WTC11 (cell line): Measurements from ENCODE around the gene CD164. TPM values are rescaled to one million over a fixed set of nuclear protein-coding genes. Genes with fewer than 3 reads are reported as not detected.

Experiments
- ATAC-seq: fragments of 200-7000 bp; cut with Tn5 transposase; 2 replicates; pipeline ENCODE4 v1.10.0; 2021; ENCODE audit warnings: mild to moderate bottlenecking, moderate library complexity
- CTCF ChIA-PET: fragments of 300-600 bp; sonication (Branson Sonifier 250); formaldehyde crosslinking; loops from one replicate; lab custom pipeline; 2021; ENCODE audit warnings: antibody characterized with exemption; lab: Charles Lee
- POLR2A ChIA-PET: fragments of 350-600 bp; sonication (Branson Sonifier 250); formaldehyde crosslinking; loops from one replicate; lab custom pipeline; 2021; ENCODE audit warnings: antibody characterized with exemption; lab: Charles Lee
- DNase-seq: peaks from one replicate; pipeline ENCODE4 v3.0.0; 2021; ENCODE audit warnings: low spot score
- H3K27ac Mint-ChIP-seq: 2 replicates; pipeline ENCODE4 v1.8.0; 2021; ENCODE audit warnings: mixed read lengths
- H3K27me3 Mint-ChIP-seq: 2 replicates; pipeline ENCODE4 v1.8.0; 2021; ENCODE audit warnings: low read depth, mild to moderate bottlenecking, moderate library complexity, mixed read lengths
- H3K36me3 Mint-ChIP-seq: 2 replicates; pipeline ENCODE4 v1.8.0; 2021; ENCODE audit warnings: mixed read lengths
- H3K4me1 Mint-ChIP-seq: 2 replicates; pipeline ENCODE4 v1.8.0; 2022; ENCODE audit warnings: mixed read lengths
- H3K4me3 Mint-ChIP-seq: 2 replicates; pipeline ENCODE4 v1.8.0; 2021; ENCODE audit warnings: mild to moderate bottlenecking, moderate library complexity, mixed read lengths
- H3K9me3 Mint-ChIP-seq: 2 replicates; pipeline ENCODE4 v1.8.0; 2021; ENCODE audit warnings: mixed read lengths
- AR ChIP-seq: fragments of 250-450 bp; sonication (Bioruptor Pico); IDR thresholded peaks from 2 replicates; pipeline ENCODE4 v1.9.0; 2021; ENCODE audit warnings: mild to moderate bottlenecking
- ARID4B ChIP-seq: sonication (generic); formaldehyde crosslinking; IDR thresholded peaks from 2 replicates; pipeline ENCODE4 v1.8.0; 2023; ENCODE audit warnings: missing genetic modification reagents, mild to moderate bottlenecking, borderline replicate concordance
- E2F4 ChIP-seq: sonication (generic); formaldehyde crosslinking; IDR thresholded peaks from 2 replicates; pipeline ENCODE4 v1.8.1; 2022; ENCODE audit warnings: low read depth, mild to moderate bottlenecking, moderate library complexity, missing genetic modification reagents, borderline replicate concordance
- ELF4 ChIP-seq: sonication (generic); formaldehyde crosslinking; IDR thresholded peaks from 2 replicates; pipeline ENCODE4 v1.8.1; 2022; ENCODE audit warnings: low read depth, mild to moderate bottlenecking, moderate library complexity, missing genetic modification reagents
- FOXJ3 ChIP-seq: sonication (generic); formaldehyde crosslinking; IDR thresholded peaks from 2 replicates; pipeline ENCODE4 v1.9.0; 2021; ENCODE audit warnings: missing genetic modification reagents, mild to moderate bottlenecking, borderline replicate concordance
- GRHL2 ChIP-seq: fragments of 250-450 bp; sonication (Bioruptor Pico); IDR thresholded peaks from 2 replicates; pipeline ENCODE4 v1.8.0; 2022; ENCODE audit warnings: mild to moderate bottlenecking, moderate library complexity; ENCODE audit not compliant: insufficient replicate concordance, severe bottlenecking
- JAZF1 ChIP-seq: fragments of 250-450 bp; sonication (Bioruptor Pico); IDR thresholded peaks from 2 replicates; pipeline ENCODE4 v1.9.0; 2021; ENCODE audit warnings: moderate library complexity, mild to moderate bottlenecking, inconsistent platforms
- MAX ChIP-seq: sonication (generic); formaldehyde crosslinking; IDR thresholded peaks from 2 replicates; pipeline ENCODE4 v1.8.0; 2022; ENCODE audit warnings: mild to moderate bottlenecking, missing genetic modification reagents
- RELA ChIP-seq: sonication (generic); formaldehyde crosslinking; IDR thresholded peaks from 2 replicates; pipeline ENCODE4 v1.8.1; 2022; ENCODE audit warnings: missing genetic modification reagents, mild to moderate bottlenecking, borderline replicate concordance
- USF1 ChIP-seq: sonication (generic); formaldehyde crosslinking; IDR thresholded peaks from 2 replicates; pipeline ENCODE4 v1.8.0; 2022; ENCODE audit warnings: mild to moderate bottlenecking, missing genetic modification reagents
- USF2 ChIP-seq: sonication (generic); formaldehyde crosslinking; IDR thresholded peaks from 2 replicates; pipeline ENCODE4 v1.8.1; 2023; ENCODE audit warnings: mild to moderate bottlenecking, missing genetic modification reagents, moderate library complexity
- ZNF416 ChIP-seq: fragments of 250-450 bp; sonication (Bioruptor Pico); IDR thresholded peaks from 2 replicates; pipeline ENCODE4 v1.9.0; 2021; ENCODE audit warnings: mild to moderate bottlenecking, inconsistent platforms
- ZNF423 ChIP-seq: fragments of 250-450 bp; sonication (Bioruptor Pico); IDR thresholded peaks from 2 replicates; pipeline ENCODE4 v2.1.2; 2022; ENCODE audit warnings: mild to moderate bottlenecking, moderate library complexity
- total RNA-seq: library from RNA; stranded (reverse); gene quantifications from 3 replicates; pipeline ENCODE4 v1.2.3, GENCODE V29; 2021

Gene CD164
- total RNA-seq, 1 experiment from 2014 or later = 74.9 TPM

- TF ChIP-seq JAZF1 (CRISPR knock-in tag) (no peak), USF2 (CRISPR knock-in tag) (no peak), USF1 (no peak), ELF4 (CRISPR knock-in tag) (no peak)
Measured at GRCh38 chr6:109396046-109396718, 13.9 kb upstream of the CD164 start (continued).

- Mint-ChIP-seq H3K9me3 (no peaks in the 10 kb centered on the region), H3K4me3 (no peak overlapping the region), H3K4me1 (no peaks in the 10 kb centered on the region), H3K27me3 (no peaks in the 10 kb centered on the region), H3K36me3 (no peaks in the 10 kb centered on the region), H3K27ac (no peak overlapping the region)
- ATAC-seq (no peak), DNase-seq (no peak)
- no peak for TF ChIP-seq AR (CRISPR knock-in tag)
- TF ChIP-seq ARID4B = no peak
- no peak for TF ChIP-seq ELF4 (CRISPR knock-in tag)
- no peak for TF ChIP-seq MAX (CRISPR knock-in tag)
- TF ChIP-seq GRHL2 (CRISPR knock-in tag) = no peak
- no peak for TF ChIP-seq ZNF416 (CRISPR knock-in tag)
- TF ChIP-seq ZNF423 (CRISPR knock-in tag) = no peak
- no peak for TF ChIP-seq FOXJ3 (CRISPR knock-in tag)
- no peak for TF ChIP-seq RELA
- no peak for TF ChIP-seq E2F4 (CRISPR knock-in tag)
- CTCF ChIA-PET = no interaction called here
- POLR2A ChIA-PET = no interaction called here
Measured at GRCh38 chr6:109393886-109394281, 11.6 kb upstream of the CD164 start.
